ENCODE results near the gene HOXA7.
A peak's percentile ranks its signal among the peaks of the same experiment; 100 is the strongest.

- TF ChIP-seq, protein P1, sequence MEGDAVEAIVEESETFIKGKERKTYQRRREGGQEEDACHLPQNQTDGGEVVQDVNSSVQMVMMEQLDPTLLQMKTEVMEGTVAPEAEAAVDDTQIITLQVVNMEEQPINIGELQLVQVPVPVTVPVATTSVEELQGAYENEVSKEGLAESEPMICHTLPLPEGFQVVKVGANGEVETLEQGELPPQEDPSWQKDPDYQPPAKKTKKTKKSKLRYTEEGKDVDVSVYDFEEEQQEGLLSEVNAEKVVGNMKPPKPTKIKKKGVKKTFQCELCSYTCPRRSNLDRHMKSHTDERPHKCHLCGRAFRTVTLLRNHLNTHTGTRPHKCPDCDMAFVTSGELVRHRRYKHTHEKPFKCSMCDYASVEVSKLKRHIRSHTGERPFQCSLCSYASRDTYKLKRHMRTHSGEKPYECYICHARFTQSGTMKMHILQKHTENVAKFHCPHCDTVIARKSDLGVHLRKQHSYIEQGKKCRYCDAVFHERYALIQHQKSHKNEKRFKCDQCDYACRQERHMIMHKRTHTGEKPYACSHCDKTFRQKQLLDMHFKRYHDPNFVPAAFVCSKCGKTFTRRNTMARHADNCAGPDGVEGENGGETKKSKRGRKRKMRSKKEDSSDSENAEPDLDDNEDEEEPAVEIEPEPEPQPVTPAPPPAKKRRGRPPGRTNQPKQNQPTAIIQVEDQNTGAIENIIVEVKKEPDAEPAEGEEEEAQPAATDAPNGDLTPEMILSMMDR (IDR thresholded peaks at IDR 0.05; ENCODE audit: poor library complexity), result no peak
- peak; percentile 64 for TF ChIP-seq EZH2phosphoT487 (IDR thresholded peaks at IDR 0.05; ENCODE audit: low read depth, severe bottlenecking, unreplicated experiment)
Observed at GRCh38 chr7:27169658-27170425, 13.4 kb upstream of the HOXA7 start.
